Right lung (tissue), 5 donors: ENCODE data around the gene PDLIM3. TPM values are rescaled to one million over a fixed set of nuclear protein-coding genes. Genes with fewer than 3 reads are reported as not detected.

Experiments
- DNase-seq, 2 donors: peaks; one replicate each; pipeline ENCODE4 v3.0.0-alpha.2; 2013
- polyA plus RNA-seq, 5 donors: library from polyadenylated mRNA; unstranded; fragments of 120-200 nt; gene quantifications; one replicate each; pipeline versions ENCODE4 v1.2.1 to v1.2.3, GENCODE V29; 2013; ENCODE audit warnings: inconsistent platforms in 1 of 5, low replicate concordance in 1 of 5; ENCODE audit not compliant: insufficient read length in 5 of 5, insufficient read depth in 1 of 5

Gene PDLIM3
- polyA plus RNA-seq, 5 donors: 15.1 to 33.2 (median 18.8) TPM

- no peak for DNase-seq
These were observed 63.2 kb downstream of the PDLIM3 start for GRCh38 chr4:185472103-185472542.

GRCh38 chr4:185471235-185472102, 63.8 kb downstream of the PDLIM3 start, which contains the start of gene CCDC110:
Gene CCDC110, minus strand, starts transcription at chr4:185471733. Its CDS starts 50 bp downstream, at chr4:185471683.
- DNase-seq: peak; percentile 92 to 93

- peak; percentile 56 to 64 for DNase-seq
These were observed 64.7 kb downstream of the PDLIM3 start for GRCh38 chr4:185470501-185471195.

- DNase-seq: no peak
These were observed 65.6 kb downstream of the PDLIM3 start for GRCh38 chr4:185469580-185470154.

- no peak for DNase-seq
These were observed 66.3 kb downstream of the PDLIM3 start for GRCh38 chr4:185468999-185469398.

GRCh38 chr4:185467991-185468390, 67.3 kb downstream of the PDLIM3 start:
- DNase-seq: no peak

- no peak for DNase-seq
These were observed 68.2 kb downstream of the PDLIM3 start for GRCh38 chr4:185467101-185467500.

GRCh38 chr4:185465707-185466106, 69.6 kb downstream of the PDLIM3 start:
- DNase-seq: no peak

- peak; percentile 15 to 30 for DNase-seq
These were observed 70.4 kb downstream of the PDLIM3 start for GRCh38 chr4:185464887-185465286.

- DNase-seq: no peak
These were observed 71.1 kb downstream of the PDLIM3 start for GRCh38 chr4:185464183-185464582.

GRCh38 chr4:185463541-185463940, 71.8 kb downstream of the PDLIM3 start:
- DNase-seq: no peak

GRCh38 chr4:185461565-185461964, 73.7 kb downstream of the PDLIM3 start:
- DNase-seq: no peak

- no peak for DNase-seq
These were observed 78.2 kb downstream of the PDLIM3 start for GRCh38 chr4:185457136-185457535.

GRCh38 chr4:185456131-185456530, 79.2 kb downstream of the PDLIM3 start:
- no peak for DNase-seq

Other genes starting within 250 kb of the PDLIM3 start
- 1 to 10 TPM; 4.5 to 5.8 (median 5.1) TPM for gene LRP2BP, start 139.6 kb downstream of the PDLIM3 start, polyA plus RNA-seq
- 10 to 100 TPM in 4 of 5 donors, 1 to 10 TPM in 1; 9.0 to 25.5 (median 16.0) TPM for gene ANKRD37, start 138.7 kb downstream of the PDLIM3 start, polyA plus RNA-seq
- 10 to 100 TPM; 63.7 to 90.1 (median 71.2) TPM for gene UFSP2, start 109.5 kb downstream of the PDLIM3 start, polyA plus RNA-seq
- 1 to 10 TPM; 1.9 to 3.6 (median 2.4) TPM for gene CCDC110, start 63.8 kb downstream of the PDLIM3 start, polyA plus RNA-seq